Limb (tissue), 2 donors: ENCODE results near the gene CRP.
"Not testable (repeated sequence)": the region's sequence is repeated elsewhere in the genome, so short reads cannot be mapped to it uniquely, and the experiment has no call there.

Experiments
- DNase-seq, 2 donors: peaks; one replicate each; pipeline ENCODE4 v3.0.0-alpha.2; 2016; ENCODE audit errors: extremely low spot score in 2 of 2

The CRP gene

DNA sequence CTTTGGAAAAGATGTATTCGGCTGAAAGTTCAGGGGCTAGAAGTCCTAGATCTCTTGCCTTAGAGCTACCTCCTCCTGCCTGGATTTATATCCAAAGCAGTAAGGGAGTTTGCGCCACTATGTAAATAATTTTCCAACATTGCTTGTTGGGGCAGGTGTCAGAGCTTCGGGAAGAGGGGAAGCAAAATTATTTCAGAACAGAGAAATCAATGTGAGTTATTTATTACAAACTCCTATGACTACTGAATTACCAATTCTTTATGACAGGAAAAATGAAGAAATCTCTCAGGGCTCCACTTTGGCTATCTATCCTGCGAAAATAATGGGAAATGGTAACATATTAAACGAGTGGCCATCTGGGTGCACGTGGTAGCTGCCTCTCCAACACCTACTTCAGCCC lies at the start of gene CRP:
Gene CRP, minus strand, starts transcription at position 61 of the 400 bp plus-strand sequence. CDS start 104 bp downstream, outside the sequence.
- no peak for DNase-seq

- no peak for DNase-seq
Observed at GRCh38 chr1:159763686-159764085, 49.3 kb upstream of the CRP start.

- no peak for DNase-seq
Observed at GRCh38 chr1:159756397-159756796, 42.0 kb upstream of the CRP start.

DNA sequence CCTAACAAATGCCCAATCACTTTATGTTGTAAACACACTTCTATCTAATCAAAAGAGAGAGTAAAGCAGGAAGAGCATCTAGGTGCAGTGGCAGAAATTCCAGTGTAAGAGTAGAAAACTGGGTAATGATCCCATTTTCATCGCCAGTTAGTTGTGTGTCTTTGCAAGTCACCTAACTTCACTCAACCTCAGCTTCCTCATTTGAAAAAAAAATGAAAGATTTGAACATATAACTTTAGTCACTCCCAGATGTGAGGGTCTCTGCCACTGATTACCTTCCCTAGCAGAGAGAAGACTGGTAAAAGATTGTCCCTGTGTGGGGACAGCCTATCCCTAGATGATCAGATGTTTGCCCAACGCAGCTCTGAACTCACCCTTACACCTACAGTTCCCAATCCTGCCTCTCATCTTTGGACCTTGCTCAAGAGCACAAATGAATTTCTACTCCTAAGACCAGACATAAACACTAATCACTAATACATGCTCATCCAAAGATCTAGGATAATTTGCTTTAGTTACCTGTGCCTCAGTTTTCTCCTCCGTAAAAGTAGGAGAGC lies 41.1 kb upstream of the CRP start:
- DNase-seq: no peak

GRCh38 chr1:159753386-159753785 lies 39.0 kb upstream of the CRP start:
- no peak for DNase-seq

GRCh38 chr1:159752135-159752580 lies 37.8 kb upstream of the CRP start:
- no peak for DNase-seq

DNA sequence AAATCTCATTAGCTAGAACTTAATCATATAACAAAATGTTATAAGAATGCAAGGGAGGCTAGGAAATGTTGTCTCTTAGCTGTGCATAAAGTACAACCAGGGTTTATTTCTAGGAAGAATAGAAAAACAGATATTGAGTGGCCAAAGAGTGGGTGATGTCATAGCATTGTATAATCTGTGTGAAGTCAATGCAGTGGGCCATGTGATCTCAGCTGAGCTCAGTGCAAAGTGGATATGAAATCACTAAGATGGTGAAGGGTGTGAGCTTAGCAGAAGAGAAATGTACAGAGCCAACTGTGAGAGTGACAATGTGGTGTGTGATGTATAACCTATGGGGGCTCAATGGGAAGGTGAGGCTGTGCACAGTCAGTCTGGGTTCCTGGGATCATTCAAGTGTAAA lies 36.6 kb upstream of the CRP start:
- DNase-seq: no peak

GRCh38 chr1:159750621-159751020 lies 36.2 kb upstream of the CRP start:
- DNase-seq: no peak

- DNase-seq: no peak
Observed at GRCh38 chr1:159749630-159750029, 35.2 kb upstream of the CRP start.

GRCh38 chr1:159748370-159748769 lies 34.0 kb upstream of the CRP start:
- no peak for DNase-seq

- no peak for DNase-seq
Observed at GRCh38 chr1:159746666-159747065, 32.3 kb upstream of the CRP start.

DNA sequence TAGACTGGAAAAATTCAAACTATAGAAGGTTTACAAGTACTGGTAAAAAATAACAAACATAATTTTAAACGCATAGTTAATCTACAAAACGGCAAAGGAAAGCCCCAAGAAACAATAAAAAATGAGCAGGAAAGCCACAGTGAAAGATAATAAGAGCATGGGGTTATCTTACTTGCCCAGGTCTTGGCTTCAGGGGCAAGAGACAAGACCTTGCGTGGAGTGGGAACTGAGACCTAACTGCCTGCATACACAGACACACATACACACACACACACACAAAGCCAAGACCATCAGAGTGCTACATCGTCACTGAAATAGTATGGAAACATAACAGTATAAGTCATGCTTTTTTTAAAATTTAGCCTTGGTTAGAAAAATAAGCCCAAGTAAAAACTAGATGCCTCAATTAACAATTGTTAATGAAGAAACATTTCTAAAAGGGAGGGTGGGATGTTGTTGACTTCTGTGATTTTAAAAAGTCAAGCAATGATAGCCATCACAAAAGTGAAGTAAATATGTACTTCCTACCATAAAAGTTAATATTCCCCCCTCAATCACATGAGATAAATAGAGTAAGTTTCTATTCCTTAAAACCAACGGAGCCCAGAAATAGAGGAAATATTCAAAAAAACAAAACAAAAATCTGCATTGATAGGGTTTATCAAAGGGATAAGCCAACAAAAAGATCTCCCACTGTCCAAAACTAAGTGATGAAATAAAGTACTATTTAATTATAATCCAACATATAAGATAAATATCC lies 29.4 kb upstream of the CRP start:
- DNase-seq: no peak

DNA sequence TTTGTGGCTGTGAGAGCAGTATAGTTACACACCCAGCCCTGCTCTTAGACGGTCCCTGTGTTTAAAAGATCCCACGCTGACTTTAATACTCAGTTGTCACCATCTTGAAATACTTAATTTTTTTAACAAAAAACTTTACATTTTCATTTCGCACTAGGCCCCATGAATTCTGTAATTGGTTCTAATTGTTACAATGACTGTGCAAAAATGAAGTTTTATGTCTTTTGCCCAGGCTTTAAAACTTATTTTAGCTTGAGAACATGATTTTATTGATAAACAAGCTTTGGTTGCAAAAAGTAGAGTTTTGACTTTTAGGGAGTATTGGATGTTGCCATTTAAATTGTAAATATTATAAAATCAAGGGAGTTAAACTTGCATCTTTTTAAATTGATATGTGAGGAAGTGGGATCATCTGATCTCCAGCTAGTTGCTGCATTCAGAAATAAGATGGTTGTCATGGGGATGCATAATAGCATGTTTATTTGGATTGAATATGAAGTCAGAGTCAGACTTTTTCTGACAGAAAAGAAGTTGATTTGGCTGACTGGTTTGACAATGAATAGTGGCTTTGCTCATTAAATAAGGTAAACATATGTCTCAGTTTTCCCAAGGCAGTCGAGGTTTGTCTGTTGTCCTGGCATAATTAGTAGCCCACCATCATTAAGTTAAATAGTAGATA lies 23.0 kb upstream of the CRP start:
- no peak for DNase-seq

- not testable (repeated sequence) for DNase-seq
Observed at GRCh38 chr1:159723188-159723587, 8.8 kb upstream of the CRP start.

DNA sequence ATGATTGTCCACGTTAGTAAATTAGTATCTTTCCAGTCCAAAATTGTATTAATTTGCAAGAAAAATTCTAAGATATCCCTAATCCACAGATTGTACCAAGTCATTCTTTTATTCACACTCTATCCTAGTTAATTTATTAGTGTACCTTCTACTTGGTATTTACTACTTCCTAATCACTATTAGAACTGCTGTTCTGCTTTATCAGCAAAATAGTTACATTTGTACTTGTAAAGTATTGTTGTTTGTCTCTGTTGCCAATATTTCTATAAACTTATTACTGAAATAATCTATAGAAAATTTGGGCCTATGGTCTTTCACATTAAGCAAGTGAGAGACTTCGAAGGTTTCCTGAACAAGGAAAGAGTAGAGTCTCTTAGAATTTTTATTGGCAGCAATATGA lies 5.6 kb upstream of the CRP start:
- no peak for DNase-seq

DNA sequence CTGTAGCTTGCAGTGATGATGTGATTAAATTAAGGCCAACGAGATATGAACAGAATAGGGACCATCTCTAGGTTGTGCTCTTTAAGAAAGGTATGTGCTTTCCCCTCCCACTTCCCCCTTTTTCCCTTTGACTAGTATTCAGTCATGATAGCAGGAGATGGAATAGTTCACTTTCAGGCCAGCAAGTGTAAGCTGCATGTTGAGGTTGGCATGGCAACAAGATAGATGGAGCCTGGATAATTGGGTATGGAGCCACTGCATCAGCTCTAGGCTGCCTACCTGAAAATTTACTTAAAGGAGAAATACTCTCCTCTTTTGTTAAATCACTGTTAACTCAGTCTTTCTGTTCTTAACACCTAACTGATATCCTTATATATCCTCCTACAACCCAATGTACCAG lies 1.5 kb upstream of the CRP start:
- DNase-seq: no peak

GRCh38 chr1:159712080-159712479 lies 2.3 kb downstream of the CRP start:
- DNase-seq: no peak

DNA sequence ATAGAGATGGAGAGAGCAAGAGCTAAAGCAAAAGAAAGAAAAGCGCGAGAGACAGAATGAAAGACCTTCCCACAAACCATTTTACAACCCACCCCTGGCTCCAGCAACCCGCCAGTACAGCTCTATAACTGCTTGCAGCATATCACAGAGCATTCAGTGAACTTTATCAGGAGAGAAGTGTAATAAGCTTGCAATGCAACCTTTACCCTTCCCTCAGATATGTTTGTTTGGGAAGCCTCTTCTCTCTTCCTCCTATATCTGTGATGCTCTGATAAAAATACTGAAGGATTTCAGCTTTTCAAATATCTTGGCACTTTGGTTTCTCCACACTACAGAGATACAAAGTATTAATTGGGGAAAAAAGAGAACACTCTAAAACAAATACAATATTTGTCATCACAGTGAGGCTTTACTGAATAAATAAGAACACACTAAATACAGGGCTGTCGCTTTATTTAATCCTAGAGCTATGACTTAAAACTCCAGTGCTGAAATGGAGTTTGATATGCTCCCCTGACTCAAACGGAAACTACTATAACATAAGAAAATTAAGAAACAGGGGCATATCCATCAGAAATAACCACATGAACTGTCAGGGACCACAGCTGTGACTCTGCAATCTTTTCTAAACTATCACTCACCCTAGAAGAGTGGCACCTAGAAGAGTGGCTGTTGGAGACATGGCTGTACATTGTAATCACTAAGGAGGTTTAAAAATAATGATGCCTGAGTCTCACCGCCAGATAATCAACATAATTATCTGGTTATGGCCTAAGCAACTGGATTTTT lies 6.7 kb downstream of the CRP start:
- no peak for DNase-seq

DNA sequence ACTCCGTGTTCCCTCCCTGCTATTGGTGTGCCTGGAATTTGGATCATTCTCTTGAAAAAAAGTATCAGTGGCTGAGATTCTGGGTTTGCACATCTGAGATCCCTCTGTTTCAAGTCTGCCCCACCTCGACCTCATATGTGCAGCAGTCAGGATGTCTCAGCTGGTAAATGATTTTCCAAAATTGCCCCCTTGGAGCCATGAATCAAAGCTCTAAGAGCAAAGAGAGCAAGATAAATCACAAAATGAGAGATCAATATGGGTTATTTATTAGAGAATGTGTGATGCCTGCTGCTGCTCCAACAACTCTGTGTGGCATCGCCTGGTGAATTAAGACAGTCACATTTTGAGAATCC lies 8.5 kb downstream of the CRP start:
- DNase-seq: no peak

- no peak for DNase-seq
Observed at GRCh38 chr1:159705251-159705903, 9.0 kb downstream of the CRP start.

DNA sequence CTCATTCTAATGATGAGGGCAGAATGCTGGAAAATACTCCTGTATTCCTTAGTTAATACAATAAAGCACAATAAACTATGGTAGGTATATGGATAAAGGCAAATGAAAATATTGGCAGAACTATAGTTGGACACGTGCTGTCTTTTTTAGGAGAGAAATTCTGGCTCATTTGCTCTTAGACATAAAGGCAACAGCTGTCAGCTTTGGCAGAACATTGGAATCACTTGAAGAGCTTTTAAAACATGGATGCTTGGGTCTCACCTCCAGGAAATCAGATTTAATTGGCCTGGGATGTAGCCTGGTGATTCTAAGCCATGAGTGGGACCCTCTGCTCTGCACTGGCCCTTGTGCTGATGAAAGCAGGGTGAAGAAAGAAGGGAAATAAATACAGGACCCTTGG lies 9.9 kb downstream of the CRP start:
- DNase-seq: no peak

- DNase-seq: no peak
Observed at GRCh38 chr1:159700312-159700711, 14.1 kb downstream of the CRP start.
